ENCODE results near the gene HADHB. TPM values are rescaled to one million over a fixed set of nuclear protein-coding genes. Genes with fewer than 3 reads are reported as not detected.

The HADHB gene
- total RNA-seq, 1 donor from 2014 or later = 79.4 TPM

DNA sequence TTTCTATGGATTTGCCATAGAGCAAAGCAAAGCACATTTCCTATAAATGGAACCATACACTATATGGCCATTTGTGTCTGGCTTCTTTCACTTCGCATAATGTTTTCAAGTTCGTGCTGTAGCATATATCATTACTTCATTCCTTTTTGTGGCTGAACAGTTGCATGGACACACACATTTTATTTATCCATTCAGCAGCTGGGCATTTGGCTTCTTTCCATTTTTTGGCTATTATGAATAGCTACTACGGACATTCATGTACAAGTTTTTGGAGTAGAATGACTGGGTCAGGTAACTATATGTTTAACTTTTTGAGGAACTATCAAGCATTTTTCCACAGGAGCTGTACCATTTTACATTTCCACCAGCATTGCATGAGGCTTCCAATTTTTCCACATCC is 90.5 kb downstream of the HADHB start:
- Mint-ChIP-seq H3K9me3 (no peaks in the 10 kb centered on the region), H3K27me3 (ENCODE audit: low read depth) (peaks cover 1% of the 10 kb centered on the region), H3K4me3 (no peak overlapping the region), H3K27ac (no peak overlapping the region), H3K4me1 (peaks cover 11% of the 10 kb centered on the region), H3K36me3 (no peaks in the 10 kb centered on the region)
- TF ChIP-seq CTCF (IDR thresholded peaks at IDR 0.05; ENCODE audit: unreplicated experiment) = no peak
- no peak for DNase-seq (ENCODE audit: low spot score in 2 of 2, unreplicated experiment in 2 of 2)

DNA sequence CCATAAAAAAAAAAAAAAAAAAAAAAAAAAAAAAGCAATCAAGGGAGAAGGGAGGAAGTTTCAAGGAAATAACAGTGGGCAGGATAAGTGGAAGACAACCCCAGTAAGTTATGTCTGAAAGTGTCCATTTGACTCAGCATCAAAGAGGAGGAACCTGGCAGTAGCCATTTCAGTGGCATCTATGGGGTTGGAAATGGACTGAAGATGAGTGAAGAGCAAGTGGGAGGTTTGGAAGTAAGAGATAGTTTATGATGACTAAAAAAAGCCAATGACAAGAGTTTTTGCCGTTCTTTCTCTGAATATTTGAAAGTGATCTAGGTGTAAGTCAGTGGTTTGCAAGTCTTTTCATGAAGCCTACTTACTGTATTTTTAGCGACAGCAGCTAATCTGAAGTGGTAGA is 92.0 kb downstream of the HADHB start:
- Mint-ChIP-seq H3K4me1 (peaks cover 13% of the 10 kb centered on the region), H3K9me3 (no peaks in the 10 kb centered on the region)
- DNase-seq (ENCODE audit: low spot score in 2 of 2, unreplicated experiment in 2 of 2) = no peak

DNA sequence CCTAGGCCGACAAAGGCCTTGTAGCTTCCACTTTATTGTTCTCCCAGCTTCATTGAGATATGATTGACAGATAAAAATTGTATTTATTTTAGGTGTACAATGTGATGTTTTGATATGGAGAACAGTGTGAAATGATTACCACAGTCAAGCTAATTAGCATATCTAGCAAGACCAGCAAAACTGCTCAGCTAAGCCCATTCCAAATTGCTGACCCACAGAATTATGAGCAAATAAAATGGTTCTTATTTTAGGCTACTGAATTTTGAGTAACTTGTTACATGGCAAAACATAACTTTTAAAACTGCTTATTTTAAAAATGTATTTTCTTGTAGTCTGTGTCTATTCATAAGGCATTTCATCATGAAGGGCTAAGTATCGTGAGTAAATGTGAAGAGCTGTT is 92.6 kb downstream of the HADHB start:
- Mint-ChIP-seq H3K9me3 (no peaks in the 10 kb centered on the region), H3K4me1 (peaks cover 13% of the 10 kb centered on the region), H3K27ac (no peak overlapping the region), H3K36me3 (no peaks in the 10 kb centered on the region), H3K4me3 (no peak overlapping the region), H3K27me3 (ENCODE audit: low read depth) (peaks cover 1% of the 10 kb centered on the region)
- TF ChIP-seq CTCF (IDR thresholded peaks at IDR 0.05; ENCODE audit: unreplicated experiment) = no peak
- DNase-seq (ENCODE audit: low spot score in 2 of 2, unreplicated experiment in 2 of 2) = no peak

More for the DNA sequence above, 92.0 kb downstream of the HADHB start:
- Mint-ChIP-seq H3K27me3 (ENCODE audit: low read depth) (peaks cover 1% of the 10 kb centered on the region), H3K36me3 (no peaks in the 10 kb centered on the region), H3K4me3 (no peak overlapping the region), H3K27ac (no peak overlapping the region)
- no peak for TF ChIP-seq CTCF (IDR thresholded peaks at IDR 0.05; ENCODE audit: unreplicated experiment)

Other genes with a start within 250 kb of the HADHB start
- gene RAB10, start 210.9 kb upstream of the HADHB start, total RNA-seq = 86.5 to 90.6 TPM (median 90.2 TPM) in 3 replicates
- 25.0 to 27.5 TPM (median 26.4 TPM) in 3 replicates for gene GAREM2, start 71.9 kb upstream of the HADHB start, total RNA-seq
- 95.5 to 100 TPM (median 97.4 TPM) in 3 replicates for gene HADHA, start 307 bp upstream of the HADHB start, total RNA-seq
- 28.1 to 32.0 TPM (median 29.1 TPM) in 3 replicates for gene SELENOI, start 101.2 kb downstream of the HADHB start, total RNA-seq
- 0.20 to 0.83 TPM (median 0.22 TPM) in 3 replicates for gene ADGRF3, start 101.8 kb downstream of the HADHB start, total RNA-seq
- gene DRC1, start 157.0 kb downstream of the HADHB start, total RNA-seq = 0.18 to 0.59 TPM (median 0.22 TPM) in 3 replicates
- 0.16 to 0.40 TPM (median 0.25 TPM) in 3 replicates for gene OTOF, start 233.2 kb downstream of the HADHB start, total RNA-seq